H9 (cell line): ENCODE results near the gene LMTK2. TPM values are rescaled to one million over a fixed set of nuclear protein-coding genes. Genes with fewer than 3 reads are reported as not detected.

ENCODE experiments used
- DNase-seq: peaks from one replicate; pipeline ENCODE4 v3.0.0-alpha.2; 2017
- H2AFZ ChIP-seq: one replicate; pipeline ENCODE4 v1.6.1; 2013; ENCODE audit warnings: mild to moderate bottlenecking, low read length, control low read depth, moderate library complexity
- H2AK5ac ChIP-seq: 2 replicates; pipeline ENCODE4 v1.6.1; 2013; ENCODE audit warnings: low read length, control low read depth, mixed read lengths; ENCODE audit not compliant: insufficient read length
- H2BK120ac ChIP-seq: one replicate; pipeline ENCODE4 v1.6.1; 2013; ENCODE audit warnings: low read depth, mild to moderate bottlenecking, low read length, control low read depth, inconsistent platforms; ENCODE audit not compliant: poor library complexity, severe bottlenecking
- H2BK12ac ChIP-seq: 2 replicates; pipeline ENCODE4 v1.6.1; 2013; ENCODE audit warnings: low read length, control low read depth, mixed read lengths, low read depth; ENCODE audit not compliant: insufficient read length
- H2BK15ac ChIP-seq: 2 replicates; pipeline ENCODE4 v1.6.1; 2013; ENCODE audit warnings: low read depth, low read length, control low read depth
- H2BK20ac ChIP-seq: one replicate; pipeline ENCODE4 v1.6.1; 2013; ENCODE audit warnings: low read depth, mild to moderate bottlenecking, low read length, control low read depth, inconsistent platforms; ENCODE audit not compliant: poor library complexity, severe bottlenecking
- H2BK5ac ChIP-seq: 2 replicates; pipeline ENCODE4 v1.6.1; 2013; ENCODE audit warnings: low read length, control low read depth, mixed read lengths; ENCODE audit not compliant: insufficient read length
- H3K14ac ChIP-seq: 2 replicates; pipeline ENCODE4 v1.6.1; 2013; ENCODE audit warnings: low read length, control low read depth; ENCODE audit not compliant: insufficient read depth
- H3K18ac ChIP-seq: 2 replicates; pipeline ENCODE4 v1.6.1; 2013; ENCODE audit warnings: low read depth, mild to moderate bottlenecking, mixed read lengths, low read length, control low read depth; ENCODE audit not compliant: insufficient read length
- H3K23ac ChIP-seq: 2 replicates; pipeline ENCODE4 v1.6.1; 2013; ENCODE audit warnings: low read length, control low read depth, mixed read lengths, low read depth; ENCODE audit not compliant: insufficient read length
- H3K23me2 ChIP-seq: 2 replicates; pipeline ENCODE4 v1.6.1; 2013; ENCODE audit warnings: low read depth, mild to moderate bottlenecking, mixed read lengths, low read length, control low read depth; ENCODE audit not compliant: insufficient read length, poor library complexity, severe bottlenecking
- H3K27ac ChIP-seq: 2 replicates; pipeline ENCODE4 v1.5.1; 2013; ENCODE audit warnings: low read length, control low read depth, mixed read lengths, low read depth; ENCODE audit not compliant: insufficient read length
- H3K27me3 ChIP-seq: 2 replicates; pipeline ENCODE4 v1.6.1; 2013; ENCODE audit warnings: low read length, control low read depth, inconsistent platforms; ENCODE audit not compliant: insufficient read depth
- H3K4ac ChIP-seq: 2 replicates; pipeline ENCODE4 v1.6.1; 2013; ENCODE audit warnings: low read depth, mild to moderate bottlenecking, control low read depth, inconsistent platforms, low read length, moderate library complexity
- H3K4me1 ChIP-seq: 2 replicates; pipeline ENCODE4 v1.6.1; 2013; ENCODE audit warnings: low read length, control low read depth, inconsistent platforms; ENCODE audit not compliant: insufficient read depth
- H3K4me2 ChIP-seq: 2 replicates; pipeline ENCODE4 v1.6.1; 2013; ENCODE audit warnings: low read length, control low read depth, mixed read lengths; ENCODE audit not compliant: insufficient read length, insufficient read depth
- H3K56ac ChIP-seq: 2 replicates; pipeline ENCODE4 v1.6.1; 2013; ENCODE audit warnings: low read depth, mild to moderate bottlenecking, mixed read lengths, low read length, control low read depth; ENCODE audit not compliant: insufficient read length
- H3K79me1 ChIP-seq: 2 replicates; pipeline ENCODE4 v1.6.1; 2013; ENCODE audit warnings: low read depth, mild to moderate bottlenecking, moderate library complexity, low read length, control low read depth, inconsistent platforms; ENCODE audit not compliant: insufficient read depth, poor library complexity, severe bottlenecking
- H3K79me2 ChIP-seq: 2 replicates; pipeline ENCODE4 v1.6.1; 2013; ENCODE audit warnings: low read length, control low read depth, inconsistent platforms; ENCODE audit not compliant: insufficient read depth
- H3K9ac ChIP-seq: 2 replicates; pipeline ENCODE4 v1.6.1; 2013; ENCODE audit warnings: low read length, control low read depth, mixed read lengths; ENCODE audit not compliant: insufficient read length; ENCODE audit errors: extremely low read depth
- H3K9me3 ChIP-seq: one replicate; pipeline ENCODE4 v1.6.1; 2013; ENCODE audit warnings: low read depth, low read length, inconsistent platforms; ENCODE audit not compliant: control insufficient read depth
- H3T11ph ChIP-seq: one replicate; pipeline ENCODE4 v1.6.1; 2013; ENCODE audit warnings: mild to moderate bottlenecking, low read length, control low read depth, inconsistent platforms
- H4K20me1 ChIP-seq: one replicate; pipeline ENCODE4 v1.6.1; 2013; ENCODE audit not compliant: control insufficient read depth, insufficient read length, insufficient read depth
- H4K5ac ChIP-seq: 2 replicates; pipeline ENCODE4 v1.6.1; 2013; ENCODE audit warnings: low read depth, mild to moderate bottlenecking, mixed read lengths, low read length, control low read depth; ENCODE audit not compliant: insufficient read length
- H4K8ac ChIP-seq: replicated peaks from 2 replicates; pipeline ENCODE4 v1.6.1; 2013; ENCODE audit warnings: low read length, control low read depth, mixed read lengths, low read depth; ENCODE audit not compliant: insufficient read length
- H4K91ac ChIP-seq: 2 replicates; pipeline ENCODE4 v1.6.1; 2013; ENCODE audit warnings: low read depth, mild to moderate bottlenecking, moderate library complexity, mixed read lengths, low read length, control low read depth; ENCODE audit not compliant: insufficient read length
- H3K27ac Mint-ChIP-seq, 3 experiments: 2 replicates in 2 of 3; 3 replicates in 1 of 3; pipeline ENCODE4 v1.8.0; 2020 to 2021; ENCODE audit warnings: mixed read lengths in 3 of 3, mild to moderate bottlenecking in 1 of 3, moderate library complexity in 1 of 3
- H3K27me3 Mint-ChIP-seq: 2 replicates; pipeline ENCODE4 v1.8.0; 2021; ENCODE audit warnings: low read depth, mild to moderate bottlenecking, moderate library complexity, mixed read lengths
- H3K36me3 Mint-ChIP-seq, 3 experiments: 2 replicates in 2 of 3; 3 replicates in 1 of 3; pipeline ENCODE4 v1.8.0; 2020 to 2021; ENCODE audit warnings: low read depth in 3 of 3, mixed read lengths in 3 of 3; ENCODE audit not compliant: insufficient read depth in 1 of 3
- H3K4me1 Mint-ChIP-seq, 2 experiments: 2 replicates each; pipeline ENCODE4 v1.8.0; 2020; ENCODE audit warnings: mixed read lengths in 2 of 2
- H3K4me3 Mint-ChIP-seq, 2 experiments: 2 replicates in 1 of 2; 3 replicates in 1 of 2; pipeline ENCODE4 v1.8.0; 2020 to 2021; ENCODE audit warnings: mild to moderate bottlenecking in 2 of 2, mixed read lengths in 2 of 2, moderate library complexity in 1 of 2
- H3K9me3 Mint-ChIP-seq, 2 experiments: 2 replicates in 1 of 2; 3 replicates in 1 of 2; pipeline ENCODE4 v1.8.0; 2020; ENCODE audit warnings: mild to moderate bottlenecking in 2 of 2, mixed read lengths in 2 of 2, moderate library complexity in 1 of 2
- CTCF ChIP-seq: fragments of 200-600 bp; sonication (generic); conservative IDR thresholded peaks from 3 replicates; pipeline ENCODE4 v1.8.0; 2021; ENCODE audit warnings: antibody characterized with exemption, mild to moderate bottlenecking
- WGBS: extraction: QIAGEN DNeasy Blood & Tissue Kit; methylation state at CpG from one replicate; pipeline ENCODE4 v1.1.7; 2013; ENCODE audit warnings: missing lambda C conversion rate, low lambda C conversion rate, mixed read lengths; ENCODE audit not compliant: insufficient read length; ENCODE audit errors: extremely low coverage; 5-methylcytosine and 5-hydroxymethylcytosine counted together
- total RNA-seq: library from RNA; stranded (reverse); gene quantifications from 2 replicates; pipeline ENCODE4 v1.2.1, GENCODE V29; 2021

The LMTK2 gene
- total RNA-seq, 1 experiment from 2014 or later, result 24.9 TPM

- H3K4me1 ChIP-seq, result no peaks in the 10 kb centered on the region
- H3K27me3 Mint-ChIP-seq, result no peaks in the 10 kb centered on the region
- no peaks in the 10 kb centered on the region for H3K23me2 ChIP-seq
- no peak for DNase-seq
- no peaks in the 10 kb centered on the region for H3K27me3 ChIP-seq
- no peak overlapping the region for H2AFZ ChIP-seq
- no peak overlapping the region for H3K4me2 ChIP-seq
- H3K18ac ChIP-seq, result no peak overlapping the region
- no peak overlapping the region for H3K4ac ChIP-seq
- no peak overlapping the region for H2BK5ac ChIP-seq
- no peak overlapping the region for H4K8ac ChIP-seq
- H4K5ac ChIP-seq, result no peak overlapping the region
- H3K4me1 Mint-ChIP-seq, result peaks cover 9 to 10% of the 10 kb centered on the region in 2 experiments
- H2BK20ac ChIP-seq, result no peak overlapping the region
- no peaks in the 10 kb centered on the region for H4K20me1 ChIP-seq
- H3K27ac ChIP-seq, result no peak overlapping the region
- H2BK12ac ChIP-seq, result no peak overlapping the region
- peaks cover 0 to 3% (median 0%) of the 10 kb centered on the region in 3 experiments; a peak in 1 of 7 replicates for H3K36me3 Mint-ChIP-seq
- peaks cover 3 to 9% of the 10 kb centered on the region in 2 experiments; a peak in 2 of 5 replicates for H3K9me3 Mint-ChIP-seq
- no peak for TF ChIP-seq CTCF
- no peak overlapping the region for H3K4me3 Mint-ChIP-seq
- no peak overlapping the region for H3K56ac ChIP-seq
- no peak overlapping the region for H3K9ac ChIP-seq
- H3K79me2 ChIP-seq, result no peaks in the 10 kb centered on the region
- H3T11ph ChIP-seq, result no peak overlapping the region
- no peak overlapping the region for H2BK15ac ChIP-seq
- no peak overlapping the region for H3K14ac ChIP-seq
- no CpG with 5 or more reads among the region's 3 CpGs for WGBS
- H3K79me1 ChIP-seq, result no peaks in the 10 kb centered on the region
- no peaks in the 10 kb centered on the region for H3K9me3 ChIP-seq
- peak overlapping the region in 1 of 3 experiments; percentile 74; a peak in 1 of 7 replicates for H3K27ac Mint-ChIP-seq
- no peak overlapping the region for H4K91ac ChIP-seq
- no peak overlapping the region for H3K23ac ChIP-seq
- no peak overlapping the region for H2AK5ac ChIP-seq
- H2BK120ac ChIP-seq, result no peak overlapping the region
Observed at GRCh38 chr7:98077762-98078161, 28.9 kb upstream of the LMTK2 start.
